ENCODE data around the gene CMTM4.
A peak's percentile ranks its signal among the peaks of the same experiment; 100 is the strongest.

CMTM4 gene

DNA sequence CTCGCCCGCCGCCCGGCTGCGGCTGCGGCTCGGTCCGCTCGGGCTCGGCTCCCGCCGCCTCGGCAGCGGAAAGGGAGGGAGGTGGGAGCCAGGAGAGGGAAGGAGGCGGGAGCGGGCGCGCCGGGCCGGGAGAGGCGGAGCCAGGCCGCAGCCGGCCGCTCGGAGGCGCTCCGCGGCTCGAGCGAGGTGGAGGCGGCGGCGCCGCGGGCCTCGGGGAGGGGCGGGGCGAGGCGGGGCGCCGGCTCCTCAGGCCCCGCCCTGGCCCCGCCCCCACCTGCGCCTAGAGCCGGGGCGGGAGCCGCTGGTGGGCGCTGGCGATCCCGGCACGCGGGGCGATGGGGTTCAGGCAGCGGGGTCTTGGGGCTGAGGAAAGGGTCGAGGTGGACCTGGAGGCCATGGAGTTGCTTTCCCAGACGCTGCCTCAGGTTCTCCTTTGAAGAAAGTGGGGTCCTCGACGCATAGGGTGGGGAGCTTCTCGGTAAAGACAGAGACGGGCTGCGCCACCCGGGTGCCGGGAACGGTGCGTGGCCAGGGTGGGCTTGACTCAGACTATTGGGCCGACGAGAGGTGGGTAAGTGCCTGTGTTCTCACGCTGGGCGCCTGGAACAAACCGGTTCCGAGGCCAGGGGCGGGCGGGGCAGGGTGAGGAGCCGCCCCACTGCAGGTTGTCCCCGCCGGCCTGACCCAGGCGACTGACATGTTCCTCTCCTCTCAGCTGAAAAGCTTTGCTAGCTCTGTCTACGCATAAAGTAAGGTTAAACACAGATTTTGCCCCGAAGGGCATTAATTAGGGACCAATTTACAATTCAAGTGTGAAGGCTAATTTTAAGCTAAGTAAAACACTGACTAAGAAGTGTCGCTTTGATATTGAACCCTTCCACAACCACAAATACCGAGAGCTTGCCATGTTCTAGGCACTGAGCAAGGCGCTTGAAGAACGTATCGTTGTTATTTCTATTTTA lies at the start of gene CMTM4:
Gene CMTM4, minus strand, starts transcription at position 75 of the 962 bp plus-strand sequence. CDS start 218 bp downstream, outside the sequence.
- peak; percentile 79 for DNase-seq (ENCODE audit: low read depth)

DNA sequence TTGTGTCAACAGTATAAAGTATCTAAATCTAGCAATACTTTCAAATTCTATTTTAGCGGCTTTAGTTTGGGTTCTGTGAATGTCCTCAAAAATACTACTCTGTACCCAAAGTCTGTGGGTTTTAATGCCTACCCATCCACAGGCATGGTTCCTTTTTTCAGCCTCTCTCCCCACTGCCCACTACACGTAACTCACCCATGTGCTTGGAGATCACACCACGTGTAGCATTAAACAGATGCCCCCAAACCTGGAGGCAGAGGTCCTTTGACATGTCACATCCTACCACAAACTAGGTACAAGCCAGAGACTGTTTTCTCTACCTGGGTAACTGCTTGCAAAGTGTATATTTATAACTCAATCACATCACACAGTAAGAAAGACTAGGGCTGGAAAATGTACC lies 49.5 kb upstream of the CMTM4 start:
- DNase-seq (ENCODE audit: low read depth) = no peak

DNA sequence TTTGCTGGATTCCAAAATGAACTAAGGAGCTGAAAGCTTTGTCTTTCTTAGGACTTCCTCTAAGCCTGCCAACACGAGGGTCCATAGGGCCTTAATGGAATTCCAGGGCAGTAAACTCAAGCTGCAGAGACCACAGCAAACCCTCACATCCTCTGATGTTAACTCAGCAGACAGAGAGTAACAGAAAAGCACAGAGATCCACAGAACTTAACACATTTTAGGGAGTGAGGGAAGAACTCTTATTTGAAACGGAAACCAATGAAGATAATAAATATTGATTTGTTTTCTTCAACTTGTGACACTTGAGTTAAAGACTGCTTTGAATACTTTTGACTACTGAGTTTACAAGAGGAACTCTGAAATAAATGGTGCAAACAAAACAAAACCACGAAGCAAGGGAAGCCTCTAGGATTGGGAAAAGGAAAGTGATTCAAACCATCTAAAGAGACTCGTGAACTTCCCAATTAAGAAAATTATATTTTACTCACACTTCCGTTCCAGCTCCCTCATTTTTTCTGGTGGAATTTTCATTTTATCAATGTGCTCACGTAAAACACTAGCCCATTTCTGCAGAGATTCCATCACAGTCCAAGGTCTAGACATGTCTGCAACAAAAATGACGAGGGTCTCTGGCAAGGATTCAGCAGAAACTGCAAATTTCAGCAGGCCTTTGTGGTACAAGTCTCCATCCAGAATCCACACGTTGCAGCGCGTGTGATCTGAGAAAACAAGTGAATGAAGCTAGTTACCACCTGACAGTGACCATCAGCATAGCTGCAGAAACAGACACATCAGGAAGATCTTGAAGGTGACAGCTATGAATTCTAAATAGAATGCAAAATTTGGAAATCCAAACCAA lies 45.6 kb upstream of the CMTM4 start:
- DNase-seq (ENCODE audit: low read depth) = peak; percentile 41

DNA sequence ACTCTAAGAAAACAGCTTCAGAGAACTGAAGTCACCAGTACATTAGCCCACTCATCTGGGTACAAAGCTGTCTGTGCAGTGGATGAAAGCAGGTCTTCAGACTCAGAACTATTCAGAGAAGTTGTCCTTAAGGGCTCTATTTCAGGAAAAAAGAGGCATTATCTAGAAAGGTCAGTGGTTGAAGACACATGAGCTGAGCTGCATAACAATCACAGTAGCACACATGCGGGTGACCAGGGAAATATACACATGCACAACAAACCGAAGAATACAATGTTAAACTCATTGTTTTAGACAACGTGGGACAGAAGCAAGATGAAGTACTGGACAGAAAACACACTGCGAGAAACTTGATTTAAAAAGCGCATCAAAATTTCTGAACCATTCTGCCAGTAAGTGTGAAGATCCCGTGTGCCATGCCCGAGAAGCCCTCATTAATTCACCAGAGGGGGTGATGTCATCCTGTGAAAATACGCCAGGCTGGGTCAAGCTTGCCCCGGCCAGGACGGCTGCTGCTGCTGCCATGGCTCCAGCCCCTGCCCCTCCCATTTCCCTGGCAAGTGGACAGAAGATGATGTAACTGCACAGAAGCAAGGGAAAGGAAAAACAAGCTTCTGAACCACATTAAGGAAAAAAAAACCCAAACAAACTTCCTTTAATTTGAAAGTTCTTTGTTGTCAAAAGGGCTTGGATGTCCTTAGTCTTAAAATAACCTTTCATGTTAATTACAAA lies 44.8 kb upstream of the CMTM4 start:
- peak; percentile 94 for DNase-seq (ENCODE audit: low read depth)

DNA sequence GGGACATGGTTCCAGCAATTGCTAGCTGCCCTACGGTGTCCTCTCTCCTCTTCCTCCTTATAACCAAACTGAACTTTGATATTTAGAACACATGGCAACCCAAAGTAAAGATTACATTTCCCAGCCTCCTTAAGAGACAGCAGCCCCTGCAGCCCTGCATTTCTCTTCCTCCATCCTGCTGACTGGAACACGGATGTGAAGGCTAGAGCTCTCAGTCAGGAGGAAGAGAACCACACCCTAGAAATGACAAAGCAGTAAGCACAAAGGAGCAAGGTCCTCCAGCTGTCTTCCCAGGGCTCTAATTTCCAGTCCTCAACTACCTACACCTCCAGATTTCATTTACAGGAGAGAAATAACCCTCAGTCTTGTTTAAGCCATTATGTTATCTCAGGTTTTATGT lies 44.0 kb upstream of the CMTM4 start:
- no peak for DNase-seq (ENCODE audit: low read depth)

DNA sequence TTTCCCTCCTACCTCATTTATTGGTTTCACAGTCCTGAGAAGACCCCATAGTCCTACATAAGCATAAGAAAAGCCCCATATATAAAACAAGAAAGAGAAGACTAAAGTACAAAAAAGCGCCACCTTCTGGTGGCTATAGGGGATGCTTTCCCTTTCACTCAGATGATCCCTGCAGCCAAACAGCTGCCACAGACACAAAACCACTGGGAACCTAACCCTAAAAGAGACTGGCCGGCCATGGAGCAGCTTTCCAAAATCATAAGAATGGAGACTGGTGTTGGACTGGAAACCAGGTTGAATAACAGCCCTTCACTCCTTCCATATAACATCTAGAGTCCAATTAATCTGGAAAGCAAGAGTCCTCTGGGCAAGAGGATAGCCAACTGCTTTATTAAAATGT lies 43.5 kb upstream of the CMTM4 start:
- DNase-seq (ENCODE audit: low read depth) = no peak

DNA sequence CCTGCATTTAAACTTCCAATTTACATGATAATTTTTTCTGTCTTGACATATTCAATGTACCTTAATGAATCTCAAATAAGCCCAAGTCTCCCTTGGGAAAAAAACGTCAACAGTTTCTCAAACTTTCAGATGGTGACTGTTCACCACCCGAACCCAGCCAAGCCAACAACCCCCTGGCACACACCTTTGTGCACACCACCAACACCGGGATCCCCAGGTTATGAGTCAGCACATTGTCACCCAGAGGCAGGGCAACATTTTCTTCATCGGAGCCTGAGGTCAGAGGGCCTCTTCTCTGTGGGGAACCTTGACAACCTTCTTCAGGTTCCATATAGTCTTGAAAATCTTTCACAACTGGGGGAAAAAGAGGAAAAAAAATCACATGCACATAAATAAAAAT lies 39.3 kb upstream of the CMTM4 start:
- DNase-seq (ENCODE audit: low read depth) = no peak

DNA sequence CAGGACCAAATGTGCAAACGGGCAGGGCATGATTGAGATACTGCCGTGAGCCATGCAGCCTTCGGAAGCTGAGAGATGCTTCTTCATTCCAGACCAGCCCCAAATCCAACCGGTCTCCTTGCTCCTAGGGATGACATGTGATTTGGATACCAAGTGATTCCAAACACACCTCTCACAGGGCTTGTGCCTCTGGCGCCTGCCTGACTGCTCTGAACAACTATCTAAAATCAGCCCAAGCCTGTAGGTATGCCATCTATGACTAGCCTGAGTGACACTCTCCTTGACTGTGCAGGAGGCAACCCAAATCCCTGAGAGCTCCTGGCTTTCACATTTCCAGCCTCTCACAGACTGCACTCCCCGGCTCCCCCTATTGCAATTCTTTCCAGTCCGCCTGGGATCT lies 34.6 kb upstream of the CMTM4 start:
- DNase-seq (ENCODE audit: low read depth) = no peak

DNA sequence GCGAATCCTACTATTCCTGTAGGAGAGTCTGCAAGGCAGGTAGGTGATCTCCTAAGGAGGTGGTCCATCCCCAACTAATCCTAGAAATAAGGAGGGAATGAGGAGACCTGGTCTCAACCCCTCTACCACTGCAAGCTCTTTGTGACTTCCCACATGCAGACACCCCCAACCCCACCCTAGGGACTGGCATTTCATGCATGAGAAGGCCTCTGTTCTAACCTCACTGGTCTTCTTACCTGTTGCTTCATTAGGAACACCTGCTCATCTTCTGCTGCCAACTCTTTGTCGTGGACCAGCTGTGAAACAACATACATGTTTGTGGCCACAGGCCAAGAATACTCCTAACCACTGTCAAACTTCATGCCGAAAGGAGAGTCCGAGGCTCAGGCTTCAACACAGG lies 32.3 kb upstream of the CMTM4 start:
- DNase-seq (ENCODE audit: low read depth) = no peak

DNA sequence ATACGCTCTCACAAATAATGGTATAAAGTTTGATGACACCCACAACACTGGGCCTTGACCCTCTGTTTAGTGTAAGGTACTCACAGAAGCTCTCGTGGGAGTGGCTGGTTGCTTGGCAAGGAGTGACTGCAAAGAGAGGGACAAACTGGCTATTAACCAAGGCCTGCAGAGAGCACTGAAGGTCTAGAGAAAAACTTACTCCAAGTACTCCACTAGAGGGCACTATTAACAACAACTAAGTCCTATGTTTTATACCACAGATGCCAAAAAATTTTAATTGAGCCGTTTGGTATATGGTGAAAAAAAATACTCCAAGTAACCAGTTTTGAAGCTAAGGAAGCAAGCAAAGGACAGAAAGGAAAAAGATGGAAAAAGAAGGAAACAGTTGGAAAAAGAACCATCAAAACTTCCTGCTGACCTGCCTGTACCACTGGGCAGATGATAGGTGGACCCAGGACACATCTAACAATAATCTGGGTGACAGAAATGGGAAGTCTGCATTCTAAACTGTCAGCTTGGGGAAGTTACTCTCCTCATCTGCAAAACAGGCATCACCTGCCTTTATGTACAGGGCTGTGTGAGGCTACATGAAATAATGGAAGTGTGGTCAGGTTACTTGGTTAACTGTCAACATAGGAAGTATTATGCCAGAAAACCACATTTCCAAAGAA lies 31.7 kb upstream of the CMTM4 start:
- peak; percentile 54 for DNase-seq (ENCODE audit: low read depth)

DNA sequence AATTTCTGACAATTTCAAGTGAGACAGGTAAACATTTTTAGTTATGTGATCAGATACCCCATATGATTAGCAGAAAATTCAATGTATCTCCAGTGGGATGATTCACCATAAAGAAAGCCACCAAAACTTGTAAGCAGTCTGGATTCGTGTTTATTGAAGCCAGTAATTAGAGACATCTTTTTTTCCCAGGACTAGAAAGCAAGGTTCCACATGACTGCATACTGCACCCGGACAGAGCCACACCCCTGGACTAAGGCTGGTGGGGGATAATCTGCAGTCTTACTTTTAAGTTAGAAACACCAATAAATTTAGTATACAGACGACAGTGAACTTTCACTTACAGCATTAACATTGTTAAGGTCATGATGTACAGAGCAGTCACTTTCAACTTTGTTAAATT lies 24.2 kb upstream of the CMTM4 start:
- DNase-seq (ENCODE audit: low read depth) = no peak

DNA sequence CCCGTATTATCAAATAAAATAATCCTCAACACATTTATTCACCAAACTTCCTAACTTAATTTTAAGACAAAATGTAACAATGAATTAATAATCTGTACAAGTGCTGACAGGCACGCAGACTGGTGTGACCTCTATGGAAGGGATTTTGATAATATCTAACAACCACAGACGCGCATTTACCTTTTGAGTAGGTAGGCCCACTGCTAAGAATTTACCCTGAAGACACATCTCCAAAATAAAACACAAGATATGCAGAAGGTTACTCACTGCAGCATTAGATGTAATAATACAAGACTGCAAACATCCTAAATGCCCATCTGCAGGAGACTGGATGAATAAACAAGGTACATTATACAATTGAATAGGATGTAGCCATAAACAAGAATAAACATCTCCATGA lies 22.7 kb upstream of the CMTM4 start:
- DNase-seq (ENCODE audit: low read depth) = no peak

DNA sequence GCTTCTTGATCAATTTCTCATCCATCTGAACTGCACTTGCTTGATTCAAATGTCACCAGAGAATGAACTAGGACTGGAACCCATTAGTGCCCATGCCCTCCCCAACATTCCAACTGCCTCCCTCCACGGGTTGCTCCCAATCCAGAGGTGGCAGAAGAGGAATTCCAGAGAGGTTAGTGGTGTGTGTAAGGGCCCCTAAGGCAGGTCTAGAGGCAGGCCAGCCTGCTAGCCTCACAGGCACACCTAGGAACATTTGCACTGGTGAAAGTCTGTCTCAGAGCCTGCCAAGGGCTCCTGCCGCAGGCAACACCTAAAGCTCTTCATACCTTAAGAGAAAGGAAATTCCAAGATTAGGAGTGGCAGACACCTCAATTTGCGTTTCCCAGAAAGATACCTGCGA lies 21.2 kb upstream of the CMTM4 start:
- no peak for DNase-seq (ENCODE audit: low read depth)

DNA sequence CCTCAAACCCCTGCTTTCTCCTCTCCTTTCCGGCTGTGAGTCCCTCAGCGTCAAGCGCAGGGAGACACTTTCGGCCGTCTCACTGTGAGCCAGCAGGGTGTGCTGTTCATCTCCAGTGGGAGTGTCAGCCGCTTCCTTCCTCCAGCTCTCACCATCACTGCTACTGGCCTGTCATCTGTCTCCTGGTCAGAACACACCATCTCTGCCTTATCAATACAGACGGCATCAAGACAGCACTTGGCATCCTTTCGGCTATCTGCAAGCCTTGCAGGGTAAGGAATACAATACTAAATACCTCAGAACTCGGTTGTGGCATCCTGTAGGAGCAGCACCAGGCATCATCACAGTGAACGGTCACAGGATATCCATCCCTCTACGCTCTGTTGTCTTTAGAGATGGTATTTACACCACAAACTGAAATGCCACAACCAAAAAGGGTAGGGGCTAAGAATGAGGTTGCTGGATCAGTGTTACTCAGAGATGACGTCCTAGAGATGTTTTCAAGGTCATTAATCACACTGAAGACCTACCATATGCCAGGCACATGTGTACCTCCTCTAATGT lies 20.7 kb upstream of the CMTM4 start:
- DNase-seq (ENCODE audit: low read depth) = no peak

DNA sequence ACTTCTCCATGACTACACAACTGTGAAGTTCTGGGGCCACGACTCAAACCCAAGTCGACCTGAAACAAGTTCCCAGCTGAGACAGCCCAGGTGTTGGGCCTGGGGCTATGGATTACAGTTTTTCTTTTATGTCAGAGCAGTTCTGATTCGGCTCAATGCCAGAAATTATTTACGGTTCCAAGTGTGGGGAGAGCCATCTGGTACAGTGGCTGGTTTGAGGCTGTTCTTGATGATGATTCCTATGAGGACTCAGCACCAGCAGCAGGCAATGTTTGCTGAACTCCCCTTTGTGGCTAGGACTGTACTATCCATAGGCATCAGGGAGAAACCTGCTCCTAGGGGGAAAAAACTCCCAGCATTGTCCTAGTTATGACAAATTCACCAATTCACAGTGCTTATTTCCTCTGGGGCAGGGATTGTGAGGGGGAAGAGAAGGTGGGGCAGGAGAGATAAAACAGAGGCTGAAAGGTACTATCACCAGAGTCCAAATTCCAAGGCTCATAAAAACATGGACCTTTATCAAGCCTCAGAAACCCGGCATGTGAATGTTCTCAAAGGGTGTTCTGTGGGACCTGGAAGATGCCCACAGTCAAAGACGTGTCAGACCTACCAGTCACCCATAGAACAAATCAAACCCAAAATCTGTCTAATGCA lies 18.2 kb upstream of the CMTM4 start:
- no peak for DNase-seq (ENCODE audit: low read depth)

DNA sequence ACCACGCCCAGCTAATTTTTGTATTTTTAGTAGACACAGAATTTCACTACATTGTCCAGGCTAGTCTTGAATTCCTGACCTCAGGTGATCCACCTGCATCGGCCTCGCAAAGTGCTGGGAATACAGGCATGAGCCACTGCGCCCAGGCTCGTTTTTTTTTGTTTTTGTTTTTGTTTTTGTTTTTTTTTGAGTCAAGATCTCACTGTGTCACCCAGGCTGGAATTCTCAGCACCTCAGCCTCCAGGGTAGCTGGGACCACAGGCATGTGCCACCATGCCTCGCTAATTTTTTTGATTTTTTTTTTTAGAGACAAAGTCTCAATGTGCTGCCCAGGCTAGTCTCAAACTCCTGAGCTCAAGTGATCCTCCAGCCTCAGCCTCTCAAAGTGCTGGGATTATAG lies 17.5 kb upstream of the CMTM4 start:
- no peak for DNase-seq (ENCODE audit: low read depth)

DNA sequence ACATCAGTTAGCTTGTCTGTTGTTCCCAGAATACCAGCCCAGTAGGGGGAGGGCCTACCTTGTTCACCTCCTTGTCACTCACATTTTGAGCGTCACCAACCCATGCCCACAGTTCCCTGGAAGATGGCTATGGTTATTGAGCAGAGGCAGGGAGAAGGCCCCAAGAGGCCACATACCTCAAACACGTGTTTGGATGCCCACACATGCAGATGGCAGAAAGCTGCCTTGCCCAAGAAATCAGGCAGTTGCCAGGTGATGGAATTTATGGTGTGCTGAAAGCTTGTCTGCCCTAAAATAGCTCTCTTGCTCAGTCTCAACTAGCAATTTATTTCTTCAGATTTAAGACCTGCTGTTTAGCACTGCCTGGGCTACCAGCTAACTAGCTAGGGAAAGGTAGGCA lies 16.5 kb upstream of the CMTM4 start:
- DNase-seq (ENCODE audit: low read depth) = no peak

DNA sequence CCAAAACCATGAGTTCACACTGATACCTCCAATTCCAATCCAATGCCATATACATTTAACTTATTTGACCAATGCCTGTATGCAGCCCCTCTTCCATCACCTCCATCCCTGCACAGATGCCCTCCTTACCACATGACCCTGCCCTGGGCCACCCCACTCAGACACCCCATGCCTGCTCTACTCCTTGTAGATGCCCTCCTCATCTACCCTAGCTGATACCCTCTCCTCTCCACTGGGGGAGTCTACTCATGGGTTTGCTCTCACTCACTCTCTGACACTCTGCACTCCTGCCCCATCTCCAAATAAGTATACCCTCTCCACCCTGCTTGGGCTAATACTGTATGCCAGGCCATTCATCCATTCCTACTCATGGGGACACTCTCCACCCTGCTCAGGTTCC lies 16.0 kb upstream of the CMTM4 start:
- no peak for DNase-seq (ENCODE audit: low read depth)

DNA sequence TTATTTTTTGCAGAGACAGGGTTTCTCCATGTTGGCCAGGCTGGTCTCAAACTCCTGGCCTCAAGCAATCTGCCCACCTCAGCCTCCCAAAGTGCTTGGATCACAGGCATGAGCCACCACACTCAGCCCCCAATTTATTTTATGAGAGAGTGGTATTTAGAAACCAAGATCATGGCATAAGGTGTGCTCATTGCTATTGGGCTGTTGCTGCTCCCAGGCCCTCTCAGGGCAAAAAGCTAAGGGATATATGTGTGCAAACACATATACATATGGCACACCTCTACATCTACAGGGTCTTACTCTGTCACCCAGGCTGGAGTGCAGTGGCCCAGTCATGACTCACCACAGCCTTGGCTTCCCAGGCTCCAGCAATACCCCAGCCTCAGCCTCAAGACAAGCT lies 15.0 kb upstream of the CMTM4 start:
- DNase-seq (ENCODE audit: low read depth) = no peak

DNA sequence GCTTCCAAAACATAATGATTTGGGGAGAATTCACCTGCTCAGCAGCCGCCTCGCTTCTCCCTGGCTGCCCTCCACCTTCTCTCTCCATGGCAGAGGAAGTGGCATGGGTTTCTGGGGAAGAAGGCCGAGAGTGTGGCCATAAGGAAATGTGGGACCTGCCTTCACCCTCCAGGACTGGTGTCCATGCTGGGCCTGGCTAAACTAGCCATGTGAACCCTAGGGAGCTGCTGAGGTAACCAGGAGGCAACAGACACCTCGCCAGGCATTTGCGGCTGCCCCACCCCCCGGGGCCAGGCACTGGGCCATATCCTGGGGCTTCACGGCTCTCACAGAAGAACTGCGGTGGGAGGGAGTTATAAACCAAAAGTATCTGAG lies 9.9 kb upstream of the CMTM4 start:
- DNase-seq (ENCODE audit: low read depth) = no peak
